SKM-1 (cell line): ENCODE results near the gene ERC2.
"Not testable (repeated sequence)": the region's sequence is repeated elsewhere in the genome, so short reads cannot be mapped to it uniquely, and the experiment has no call there.

Experiments
- DNase-seq: peaks from one replicate; lab custom pipeline; 2025; ENCODE audit not compliant: unreplicated experiment; lab: John Stamatoyannopoulos, UW

Gene ERC2

GRCh38 chr3:55858302-55858701, 610.0 kb downstream of the ERC2 start:
- no peak for DNase-seq

GRCh38 chr3:55857633-55858032, 610.6 kb downstream of the ERC2 start:
- no peak for DNase-seq

- no peak for DNase-seq
Observed at GRCh38 chr3:55855311-55855710, 613.0 kb downstream of the ERC2 start.

- no peak for DNase-seq
Observed at GRCh38 chr3:55854494-55854893, 613.8 kb downstream of the ERC2 start.

GRCh38 chr3:55852326-55852725, 615.9 kb downstream of the ERC2 start:
- DNase-seq = no peak

- no peak for DNase-seq
Observed at GRCh38 chr3:55842204-55842603, 626.1 kb downstream of the ERC2 start.

- DNase-seq = not testable (repeated sequence)
Observed at GRCh38 chr3:55831876-55832275, 636.4 kb downstream of the ERC2 start.

GRCh38 chr3:55828712-55829111, 639.6 kb downstream of the ERC2 start:
- DNase-seq = no peak

GRCh38 chr3:55827786-55828185, 640.5 kb downstream of the ERC2 start:
- no peak for DNase-seq

- no peak for DNase-seq
Observed at GRCh38 chr3:55826731-55827496, 641.4 kb downstream of the ERC2 start.

GRCh38 chr3:55826097-55826496, 642.2 kb downstream of the ERC2 start:
- DNase-seq = no peak

- DNase-seq = no peak
Observed at GRCh38 chr3:55824406-55824805, 643.9 kb downstream of the ERC2 start.

GRCh38 chr3:55823829-55824228, 644.4 kb downstream of the ERC2 start:
- DNase-seq = no peak

- DNase-seq = no peak
Observed at GRCh38 chr3:55823001-55823400, 645.3 kb downstream of the ERC2 start.

- DNase-seq = no peak
Observed at GRCh38 chr3:55819005-55819404, 649.3 kb downstream of the ERC2 start.

- no peak for DNase-seq
Observed at GRCh38 chr3:55818485-55818884, 649.8 kb downstream of the ERC2 start.

- no peak for DNase-seq
Observed at GRCh38 chr3:55816794-55817576, 651.3 kb downstream of the ERC2 start.

GRCh38 chr3:55815262-55815661, 653.0 kb downstream of the ERC2 start:
- no peak for DNase-seq

GRCh38 chr3:55813268-55814097, 654.8 kb downstream of the ERC2 start:
- no peak for DNase-seq

- DNase-seq = no peak
Observed at GRCh38 chr3:55812394-55813013, 655.8 kb downstream of the ERC2 start.

GRCh38 chr3:55807210-55807609, 661.1 kb downstream of the ERC2 start:
- DNase-seq = peak; percentile 14
